Loucy (cell line): ENCODE measurements around the gene FOXRED1.

Experiments
- H2AFZ ChIP-seq: fragments of 200-600 bp; sonication (generic); 2 replicates; pipeline ENCODE4 v1.6.0; 2016; ENCODE audit warnings: antibody characterized with exemption, mild to moderate bottlenecking, low read length, moderate library complexity
- H3F3A ChIP-seq: fragments of 200-600 bp; 2 replicates; pipeline ENCODE4 v1.6.0; 2016; ENCODE audit warnings: antibody characterized with exemption, low read depth, mild to moderate bottlenecking
- H3K27me3 ChIP-seq: fragments of 200-600 bp; sonication (generic); 2 replicates; pipeline ENCODE4 v1.6.1; 2014; ENCODE audit warnings: low read length, mild to moderate bottlenecking; ENCODE audit not compliant: insufficient read depth, poor library complexity, severe bottlenecking
- H3K36me3 ChIP-seq: fragments of 200-600 bp; sonication (generic); 2 replicates; pipeline ENCODE4 v1.6.1; 2016; ENCODE audit warnings: low read length; ENCODE audit not compliant: insufficient read depth
- H3K4me1 ChIP-seq: fragments of 200-600 bp; sonication (generic); 2 replicates; pipeline ENCODE4 v1.5.1; 2014; ENCODE audit warnings: low read length, mild to moderate bottlenecking; ENCODE audit not compliant: insufficient read depth, poor library complexity, severe bottlenecking
- H3K4me2 ChIP-seq: fragments of 200-600 bp; sonication (generic); 2 replicates; pipeline ENCODE4 v1.6.0; 2014; ENCODE audit warnings: antibody characterized with exemption, low read length, low read depth, mild to moderate bottlenecking; ENCODE audit not compliant: poor library complexity, severe bottlenecking
- H3K4me3 ChIP-seq: fragments of 200-600 bp; sonication (generic); 2 replicates; pipeline ENCODE4 v1.5.1; 2014; ENCODE audit warnings: low read length, mild to moderate bottlenecking, mixed read lengths; ENCODE audit not compliant: poor library complexity, severe bottlenecking
- H3K79me2 ChIP-seq: fragments of 200-600 bp; sonication (generic); 2 replicates; pipeline ENCODE4 v1.6.1; 2014; ENCODE audit warnings: low read length; ENCODE audit not compliant: insufficient read depth
- H3K9ac ChIP-seq: fragments of 200-600 bp; sonication (generic); 2 replicates; pipeline ENCODE4 v1.6.0; 2014; ENCODE audit warnings: mild to moderate bottlenecking, low read depth, low read length, moderate library complexity; ENCODE audit not compliant: poor library complexity, severe bottlenecking
- H3K9me2 ChIP-seq: fragments of 200-600 bp; sonication (generic); replicated peaks from 2 replicates; pipeline ENCODE4 v1.6.1; 2016; ENCODE audit warnings: low read depth, low read length, mixed read lengths
- H3K9me3 ChIP-seq: fragments of 200-600 bp; sonication (generic); 2 replicates; pipeline ENCODE4 v1.6.1; 2014; ENCODE audit warnings: mild to moderate bottlenecking, antibody characterized with exemption, low read length, low read depth; ENCODE audit not compliant: insufficient read depth
- H4K20me1 ChIP-seq: fragments of 200-600 bp; sonication (generic); 2 replicates; pipeline ENCODE4 v1.6.0; 2014; ENCODE audit warnings: antibody characterized with exemption, low read length, mild to moderate bottlenecking; ENCODE audit not compliant: insufficient read depth, poor library complexity, severe bottlenecking
- CTCF ChIP-seq: fragments of 200-600 bp; sonication (generic); conservative IDR thresholded peaks from 2 replicates; pipeline ENCODE4 v1.5.1; 2014; ENCODE audit warnings: mild to moderate bottlenecking, antibody characterized with exemption, low read length
- EZH2phosphoT487 ChIP-seq: fragments of 200-600 bp; IDR thresholded peaks from 2 replicates; pipeline ENCODE4 v1.6.1; 2018; ENCODE audit warnings: antibody characterized with exemption, mild to moderate bottlenecking, moderate library complexity, borderline replicate concordance

Gene FOXRED1

GRCh38 chr11:126303623-126304456 is 34.9 kb downstream of the FOXRED1 start, which contains the start of gene DCPS:
Gene DCPS, plus strand, starts transcription at chr11:126304060. Its CDS starts 21 bp downstream, at chr11:126304081.
- Histone ChIP-seq H3K79me2 (peaks cover 44% of the 10 kb centered on the region), H2AFZ (peak within 1 kb of the TSS; percentile 90), H3K4me1 (peaks cover 30% of the 10 kb centered on the region)

GRCh38 chr11:126304457-126305075 is 35.6 kb downstream of the FOXRED1 start:
- Histone ChIP-seq H3K79me2 (peaks cover 44% of the 10 kb centered on the region), H3K4me1 (peaks cover 30% of the 10 kb centered on the region), H2AFZ (peak overlapping the region; percentile 90), H3F3A (no peaks in the 10 kb centered on the region), H3K4me3 (peak overlapping the region; percentile 81), H3K9ac (peak overlapping the region; percentile 98), H3K9me3 (no peaks in the 10 kb centered on the region), H3K36me3 (no peaks in the 10 kb centered on the region), H4K20me1 (no peaks in the 10 kb centered on the region), H3K9me2 (no peaks in the 10 kb centered on the region), H3K27me3 (no peaks in the 10 kb centered on the region), H3K4me2 (peak overlapping the region; percentile 98)
- TF ChIP-seq EZH2phosphoT487 (no peak), CTCF (no peak)

More at GRCh38 chr11:126303623-126304456, 34.9 kb downstream of the FOXRED1 start, which contains the start of gene DCPS:
- H3K4me2 ChIP-seq, result peak within 1 kb of the TSS; percentile 98
- H3F3A ChIP-seq, result no peaks in the 10 kb centered on the region
- no peaks in the 10 kb centered on the region for H3K27me3 ChIP-seq
- H3K9me2 ChIP-seq, result no peaks in the 10 kb centered on the region
- no peaks in the 10 kb centered on the region for H4K20me1 ChIP-seq
- no peaks in the 10 kb centered on the region for H3K36me3 ChIP-seq
- no peaks in the 10 kb centered on the region for H3K9me3 ChIP-seq
- peak within 1 kb of the TSS; percentile 81 for H3K4me3 ChIP-seq
- H3K9ac ChIP-seq, result peak within 1 kb of the TSS; percentile 98
- TF ChIP-seq EZH2phosphoT487, result no peak
- TF ChIP-seq CTCF, result no peak

GRCh38 chr11:126305699-126306098 is 36.7 kb downstream of the FOXRED1 start:
- Histone ChIP-seq H3K27me3 (no peaks in the 10 kb centered on the region), H3K4me2 (peak overlapping the region; percentile 55)

More at GRCh38 chr11:126305699-126306098, 36.7 kb downstream of the FOXRED1 start:
- Histone ChIP-seq H2AFZ (no peak overlapping the region), H3K4me1 (peaks cover 38% of the 10 kb centered on the region), H3K9me2 (no peaks in the 10 kb centered on the region), H3K36me3 (no peaks in the 10 kb centered on the region), H3F3A (no peaks in the 10 kb centered on the region), H3K9ac (no peak overlapping the region), H3K4me3 (peak overlapping the region; percentile 26), H4K20me1 (no peaks in the 10 kb centered on the region), H3K9me3 (no peaks in the 10 kb centered on the region), H3K79me2 (peaks cover 45% of the 10 kb centered on the region)
- no peak for TF ChIP-seq EZH2phosphoT487
- TF ChIP-seq CTCF, result no peak
